ENCODE data around the gene HOXD8. TPM values are rescaled to one million over a fixed set of nuclear protein-coding genes. Genes with fewer than 3 reads are reported as not detected.

HOXD8 gene
- total and polyA plus RNA-seq, 5 donors, result 0.11 to 0.63 (median 0.38) TPM

DNA sequence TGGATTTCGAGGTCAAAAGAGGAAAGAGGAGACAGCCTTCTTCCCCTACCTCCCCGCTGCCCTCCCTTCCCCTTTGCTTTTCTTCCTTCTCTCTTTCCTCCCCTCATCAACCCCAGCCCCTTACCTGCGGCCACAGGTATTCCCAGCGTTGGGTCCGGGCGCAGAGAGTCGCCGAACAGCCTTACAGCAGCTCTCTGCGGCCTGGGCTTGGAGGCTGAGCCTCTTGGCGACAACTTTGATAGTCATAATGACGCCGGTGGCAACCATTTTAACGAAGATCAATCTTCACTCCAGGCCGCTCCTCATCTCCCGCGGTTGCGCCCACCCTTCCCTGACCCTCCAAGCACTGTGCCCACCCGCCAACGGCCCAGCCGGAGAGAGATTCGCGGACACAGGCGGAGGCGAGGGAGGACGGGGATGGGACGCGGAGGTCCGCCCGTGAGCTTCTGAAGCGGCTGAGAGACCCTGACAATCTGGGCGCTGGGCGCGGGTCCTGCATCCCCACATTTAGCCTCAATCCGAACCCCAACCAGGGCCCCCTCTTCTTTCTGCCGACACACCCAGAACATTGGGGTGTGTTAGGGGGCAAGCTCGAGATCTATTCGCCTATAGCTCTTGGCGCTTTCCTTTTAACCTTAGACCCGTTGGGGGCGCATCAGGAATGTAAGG, 44.3 kb upstream of the HOXD8 start:
- 6% methylated on average over 40 of the region's 40 CpGs for WGBS
- DNase-seq, result no peak
- ATAC-seq, result no peak
- intact Hi-C loops (cut with DNase I), result loop anchor here in 1 of 4 donors (5.0 kb wide), 2 partner anchors 398 to 723 kb away; no protein-coding TSS in a partner anchor
- Histone ChIP-seq H3K27ac (ENCODE audit: low read length) (no peak overlapping the region), H3K4me3 (ENCODE audit: low read length) (no peak overlapping the region), H3K4me1 (ENCODE audit: control insufficient read depth, insufficient read depth, low read length) (no peaks in the 10 kb centered on the region), H3K27me3 (ENCODE audit: control insufficient read depth, insufficient read depth) (peaks cover 3% of the 10 kb centered on the region), H3K9me3 (ENCODE audit: control insufficient read depth, low read length) (no peaks in the 10 kb centered on the region)

DNA sequence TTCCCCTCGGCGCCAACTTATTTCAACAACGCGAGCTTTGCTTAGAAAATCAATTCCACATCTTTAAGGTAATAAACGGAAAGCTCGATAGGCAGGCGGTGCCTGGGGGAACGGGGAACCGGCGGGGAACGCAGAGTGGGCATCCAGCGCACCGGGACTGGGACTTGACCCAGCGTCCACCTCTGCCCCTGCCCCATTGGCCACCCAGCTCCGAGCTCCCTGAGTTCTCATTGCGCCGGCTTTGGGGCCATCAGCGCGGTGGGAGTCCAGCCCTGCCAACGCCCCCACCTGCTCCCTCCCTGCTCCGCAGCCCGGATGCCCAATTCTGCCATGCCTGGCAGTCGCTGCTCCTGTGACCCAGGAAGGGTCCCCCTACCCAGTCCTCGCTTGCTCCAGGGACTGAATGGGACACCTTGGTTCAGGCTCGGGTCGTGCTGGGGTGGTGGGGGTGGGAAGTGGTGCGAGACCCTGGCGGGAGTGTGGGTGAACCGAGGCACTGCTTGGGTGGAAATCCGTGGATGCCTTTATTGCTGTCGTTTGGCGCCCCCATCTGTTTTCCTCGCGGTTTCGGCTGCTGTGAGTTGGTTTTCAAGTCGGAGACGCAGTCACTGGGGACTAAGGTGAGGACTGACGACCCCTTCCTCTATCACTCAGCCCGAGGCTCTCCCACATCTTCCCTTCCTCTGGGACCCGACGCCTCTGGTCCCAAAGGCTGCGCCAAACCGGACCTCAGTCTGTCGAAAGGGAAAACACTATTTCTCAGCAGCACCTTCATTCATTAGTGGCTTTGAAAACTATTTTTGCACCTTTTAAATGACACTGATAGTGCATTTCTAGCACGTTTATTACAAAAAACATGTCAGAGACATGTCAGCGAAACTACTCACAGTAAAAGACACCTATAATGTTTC, 43.4 kb upstream of the HOXD8 start:
- Histone ChIP-seq H3K4me3 (ENCODE audit: low read length) (no peak overlapping the region), H3K27me3 (ENCODE audit: control insufficient read depth, insufficient read depth) (peaks cover 4% of the 10 kb centered on the region), H3K9me3 (ENCODE audit: control insufficient read depth, low read length) (no peaks in the 10 kb centered on the region), H3K4me1 (ENCODE audit: control insufficient read depth, insufficient read depth, low read length) (no peaks in the 10 kb centered on the region), H3K27ac (ENCODE audit: low read length) (no peak overlapping the region)
- ATAC-seq, result peak in 1 of 2 donors; percentile 25
- intact Hi-C loops (cut with DNase I), result loop anchor here in 1 of 4 donors (5.0 kb wide), 2 partner anchors 399 to 724 kb away; no protein-coding TSS in a partner anchor
- DNase-seq, result no peak
- 2% methylated on average over 46 of the region's 46 CpGs for WGBS

DNA sequence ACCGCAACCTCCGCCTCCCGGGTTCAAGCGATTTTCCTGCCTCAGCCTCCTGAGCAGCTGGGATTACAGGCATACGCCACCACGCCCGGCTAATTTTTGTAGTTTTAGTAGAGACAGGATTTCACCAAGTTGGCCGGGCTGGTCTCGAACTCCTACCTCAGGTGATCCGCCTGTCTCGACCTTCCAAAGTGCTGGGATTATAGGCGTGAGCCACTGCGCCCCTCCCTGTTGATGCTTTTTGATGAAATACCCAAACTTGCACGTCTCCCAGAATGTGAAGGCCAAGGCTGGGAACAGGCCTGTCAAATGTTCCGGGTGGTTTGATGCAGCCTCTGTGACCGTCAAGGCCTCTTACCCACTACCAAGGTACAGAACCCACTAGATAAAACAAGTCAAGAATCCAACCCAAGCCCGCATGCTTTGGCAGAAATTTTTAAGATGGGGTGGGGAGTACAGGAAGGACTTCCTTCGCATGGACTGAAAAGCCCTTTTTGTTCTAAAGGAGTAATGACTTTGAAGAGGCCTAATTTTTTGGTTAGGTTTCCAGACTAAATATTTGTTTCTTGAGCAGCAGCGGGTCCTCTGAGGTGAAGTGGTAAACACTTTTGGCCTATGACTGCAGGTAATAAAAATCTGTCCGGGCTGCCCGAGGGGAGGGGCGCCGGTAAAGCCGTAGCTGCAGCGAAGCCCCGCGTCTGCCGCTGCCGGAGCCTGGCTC, 42.0 kb upstream of the HOXD8 start:
- H3K27ac ChIP-seq (ENCODE audit: low read length), result no peak overlapping the region
- 33% methylated on average over 29 of the region's 29 CpGs for WGBS
- H3K4me3 ChIP-seq (ENCODE audit: low read length), result no peak overlapping the region
- ATAC-seq, result no peak
- intact Hi-C loops (cut with DNase I), result loop anchor here in 2 of 4 donors (2.0 to 5.0 kb wide), 3 partner anchors 399 to 725 kb away; no protein-coding TSS in a partner anchor
- no peaks in the 10 kb centered on the region for H3K9me3 ChIP-seq (ENCODE audit: control insufficient read depth, low read length)
- no peaks in the 10 kb centered on the region for H3K4me1 ChIP-seq (ENCODE audit: control insufficient read depth, insufficient read depth, low read length)
- no peak for DNase-seq
- H3K27me3 ChIP-seq (ENCODE audit: control insufficient read depth, insufficient read depth), result peaks cover 5% of the 10 kb centered on the region

DNA sequence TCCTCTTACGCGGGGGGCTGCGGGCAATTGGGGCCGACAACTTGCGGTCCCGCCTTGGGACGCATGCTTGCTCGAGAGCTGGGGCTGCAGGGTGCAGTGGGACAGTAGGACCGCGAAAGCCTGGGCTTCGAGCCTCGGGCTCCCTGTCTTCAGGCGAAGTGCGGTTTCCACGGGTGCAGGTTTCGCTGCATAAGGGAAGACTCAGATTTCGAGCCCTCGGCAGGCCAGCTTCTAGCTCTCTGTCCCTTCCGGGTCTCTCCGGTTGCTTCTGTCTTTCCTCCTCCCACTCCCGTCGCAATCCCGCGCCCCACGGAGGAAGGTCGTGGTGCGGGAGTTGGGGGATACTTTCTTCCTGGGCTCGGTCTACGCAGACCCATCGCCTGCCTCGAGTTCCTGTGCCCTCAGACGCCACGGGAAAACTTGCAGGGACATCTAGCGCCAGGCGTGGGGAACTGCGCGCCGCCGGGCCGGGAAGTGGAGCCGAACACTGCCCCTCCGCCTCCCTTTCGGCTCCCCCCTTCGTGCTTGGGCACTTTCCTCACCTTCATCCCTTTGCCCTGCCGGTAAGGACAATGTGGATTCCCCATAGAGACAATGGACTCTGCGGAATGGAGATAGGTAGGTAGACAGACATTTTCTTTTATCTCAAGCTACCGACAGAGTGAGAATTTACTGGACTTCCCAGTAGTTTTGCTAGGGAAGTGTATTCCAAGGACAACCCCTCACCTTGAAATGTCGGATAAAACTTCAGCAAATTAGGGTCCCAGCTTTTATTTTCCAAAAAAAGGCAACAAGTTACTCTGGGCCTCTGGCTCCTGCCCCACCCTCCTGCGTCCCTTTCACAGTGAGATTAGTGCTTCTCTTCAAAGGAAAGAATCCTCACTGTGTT, 41.2 kb upstream of the HOXD8 start:
- intact Hi-C loops (cut with DNase I), result loop anchor here in 2 of 4 donors (2.0 to 5.0 kb wide), 3 partner anchors 399 to 726 kb away; no protein-coding TSS in a partner anchor
- Histone ChIP-seq H3K4me3 (ENCODE audit: low read length) (peak overlapping the region; percentile 8), H3K4me1 (ENCODE audit: control insufficient read depth, insufficient read depth, low read length) (peaks cover 3% of the 10 kb centered on the region), H3K27me3 (ENCODE audit: control insufficient read depth, insufficient read depth) (peaks cover 5% of the 10 kb centered on the region), H3K9me3 (ENCODE audit: control insufficient read depth, low read length) (no peaks in the 10 kb centered on the region), H3K27ac (ENCODE audit: low read length) (no peak overlapping the region)
- DNase-seq, result peak; percentile 58 to 80 (median 79)
- ATAC-seq, result peak; percentile 81 to 82
- 4% methylated on average over 49 of the region's 49 CpGs for WGBS

DNA sequence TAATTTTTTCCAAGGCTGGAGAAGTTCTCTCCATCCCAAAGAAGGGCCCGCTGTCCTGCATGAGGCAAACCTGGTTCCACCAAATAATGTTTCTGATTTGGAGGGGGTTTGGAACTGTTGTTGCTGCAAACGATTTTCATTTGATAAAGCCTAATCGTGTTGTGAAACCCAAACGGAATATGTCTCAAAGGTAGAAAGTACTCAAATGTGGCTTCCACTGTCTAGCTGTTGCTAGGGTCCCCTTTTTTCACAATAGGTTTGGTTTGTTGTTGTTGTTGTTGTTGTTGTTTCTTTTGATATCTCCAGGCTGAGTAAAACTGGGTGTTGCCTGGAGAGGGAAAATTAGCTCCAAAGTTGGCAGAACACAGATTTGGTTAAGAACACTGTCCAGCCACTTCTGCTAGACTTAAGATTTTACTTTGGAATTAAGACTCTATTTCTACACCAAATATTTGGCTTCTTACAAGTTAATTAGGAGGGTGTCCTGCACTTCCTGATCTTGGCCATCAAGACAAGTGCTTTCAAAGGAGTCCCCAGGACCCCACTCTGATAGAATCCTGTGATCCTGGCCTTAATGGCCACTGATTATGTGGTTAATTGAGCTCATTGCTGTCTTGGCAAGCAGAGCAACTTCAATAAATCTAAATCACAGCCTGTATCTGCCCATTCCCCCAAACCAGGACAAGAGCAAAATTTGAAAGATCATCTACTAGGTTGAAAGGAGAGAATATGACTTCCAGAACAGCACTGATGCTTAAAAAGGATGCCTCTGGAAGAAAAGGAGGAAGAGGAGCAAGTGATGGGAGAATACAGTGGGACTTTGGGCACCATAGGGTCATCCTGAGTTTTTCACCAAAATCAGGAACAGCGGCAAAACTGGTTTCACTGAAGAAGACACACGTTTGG, 40.3 kb upstream of the HOXD8 start:
- Histone ChIP-seq H3K27me3 (ENCODE audit: control insufficient read depth, insufficient read depth) (peaks cover 5% of the 10 kb centered on the region), H3K9me3 (ENCODE audit: control insufficient read depth, low read length) (no peaks in the 10 kb centered on the region), H3K4me3 (ENCODE audit: low read length) (no peak overlapping the region), H3K4me1 (ENCODE audit: control insufficient read depth, insufficient read depth, low read length) (peaks cover 5% of the 10 kb centered on the region), H3K27ac (ENCODE audit: low read length) (no peak overlapping the region)
- ATAC-seq (no peak), DNase-seq (no peak)
- intact Hi-C loops (cut with DNase I), result loop anchor here in 2 of 4 donors (2.0 to 5.0 kb wide), 3 partner anchors 400 to 727 kb away; no protein-coding TSS in a partner anchor
- WGBS, result 5% methylated on average over 6 of the region's 6 CpGs

DNA sequence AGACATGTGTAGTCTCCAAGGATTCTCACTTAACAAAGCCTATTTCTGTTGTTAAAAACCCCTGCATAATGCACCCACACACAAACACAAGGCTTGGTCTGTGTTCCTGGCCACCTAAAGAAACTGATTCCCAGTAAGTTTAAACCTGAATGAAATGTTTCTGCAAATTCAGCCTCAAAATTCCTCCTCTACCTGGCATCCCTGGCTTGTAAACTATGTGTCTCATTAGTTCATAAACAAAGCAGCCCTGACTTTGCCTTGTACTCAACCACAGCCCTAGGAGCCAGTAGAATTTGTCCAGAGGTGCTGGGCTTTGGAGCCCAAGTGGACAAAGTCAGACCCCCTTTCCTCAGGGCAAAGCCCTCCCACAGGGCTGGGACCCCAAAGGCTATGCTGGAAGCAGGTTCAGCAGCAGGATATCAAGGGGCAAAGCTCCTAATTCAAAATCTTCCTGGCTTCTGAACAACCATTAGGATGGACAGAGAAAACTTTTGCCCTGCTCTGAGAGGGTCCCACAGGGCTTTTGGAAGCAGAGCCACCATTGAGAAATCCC, 39.6 kb upstream of the HOXD8 start:
- H3K4me3 ChIP-seq (ENCODE audit: low read length), result no peak overlapping the region
- peaks cover 5% of the 10 kb centered on the region for H3K4me1 ChIP-seq (ENCODE audit: control insufficient read depth, insufficient read depth, low read length)
- H3K27ac ChIP-seq (ENCODE audit: low read length), result no peak overlapping the region
- intact Hi-C loops (cut with DNase I), result loop anchor here (2.0 to 10.0 kb wide), 5 partner anchors 401 to 728 kb away; no protein-coding TSS in a partner anchor
- DNase-seq (no peak), ATAC-seq (no peak)
- no peaks in the 10 kb centered on the region for H3K9me3 ChIP-seq (ENCODE audit: control insufficient read depth, low read length)
- H3K27me3 ChIP-seq (ENCODE audit: control insufficient read depth, insufficient read depth), result peaks cover 5% of the 10 kb centered on the region

DNA sequence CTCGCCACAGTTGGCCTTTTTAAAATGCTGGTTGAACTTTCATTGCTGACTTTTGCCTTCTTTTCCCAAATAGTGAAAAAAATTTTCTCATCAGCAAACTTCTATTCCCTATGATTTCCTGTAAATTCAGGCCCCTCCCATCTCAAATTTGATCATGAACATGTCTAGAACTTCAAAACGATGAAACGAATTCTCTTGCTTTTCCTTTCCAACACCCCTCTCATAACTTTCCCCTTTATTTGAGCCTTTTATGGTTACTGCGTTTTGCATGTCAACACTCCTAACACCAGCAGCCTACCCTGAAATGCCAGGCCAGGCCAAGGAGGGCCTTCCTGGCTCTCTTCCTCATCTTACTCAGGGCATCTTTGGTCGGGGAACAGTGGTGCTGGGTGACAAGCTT, 38.6 kb upstream of the HOXD8 start:
- Histone ChIP-seq H3K27ac (ENCODE audit: low read length) (no peak overlapping the region), H3K4me1 (ENCODE audit: control insufficient read depth, insufficient read depth, low read length) (peaks cover 5% of the 10 kb centered on the region), H3K9me3 (ENCODE audit: control insufficient read depth, low read length) (no peaks in the 10 kb centered on the region), H3K4me3 (ENCODE audit: low read length) (no peak overlapping the region), H3K27me3 (ENCODE audit: control insufficient read depth, insufficient read depth) (peaks cover 7% of the 10 kb centered on the region)
- 25% methylated on average over 5 of the region's 5 CpGs for WGBS
- no peak for DNase-seq
- no peak for ATAC-seq
- intact Hi-C loops (cut with DNase I), result loop anchor here in 2 of 4 donors (5.0 to 10.0 kb wide), 3 partner anchors 404 to 676 kb away; no protein-coding TSS in a partner anchor

DNA sequence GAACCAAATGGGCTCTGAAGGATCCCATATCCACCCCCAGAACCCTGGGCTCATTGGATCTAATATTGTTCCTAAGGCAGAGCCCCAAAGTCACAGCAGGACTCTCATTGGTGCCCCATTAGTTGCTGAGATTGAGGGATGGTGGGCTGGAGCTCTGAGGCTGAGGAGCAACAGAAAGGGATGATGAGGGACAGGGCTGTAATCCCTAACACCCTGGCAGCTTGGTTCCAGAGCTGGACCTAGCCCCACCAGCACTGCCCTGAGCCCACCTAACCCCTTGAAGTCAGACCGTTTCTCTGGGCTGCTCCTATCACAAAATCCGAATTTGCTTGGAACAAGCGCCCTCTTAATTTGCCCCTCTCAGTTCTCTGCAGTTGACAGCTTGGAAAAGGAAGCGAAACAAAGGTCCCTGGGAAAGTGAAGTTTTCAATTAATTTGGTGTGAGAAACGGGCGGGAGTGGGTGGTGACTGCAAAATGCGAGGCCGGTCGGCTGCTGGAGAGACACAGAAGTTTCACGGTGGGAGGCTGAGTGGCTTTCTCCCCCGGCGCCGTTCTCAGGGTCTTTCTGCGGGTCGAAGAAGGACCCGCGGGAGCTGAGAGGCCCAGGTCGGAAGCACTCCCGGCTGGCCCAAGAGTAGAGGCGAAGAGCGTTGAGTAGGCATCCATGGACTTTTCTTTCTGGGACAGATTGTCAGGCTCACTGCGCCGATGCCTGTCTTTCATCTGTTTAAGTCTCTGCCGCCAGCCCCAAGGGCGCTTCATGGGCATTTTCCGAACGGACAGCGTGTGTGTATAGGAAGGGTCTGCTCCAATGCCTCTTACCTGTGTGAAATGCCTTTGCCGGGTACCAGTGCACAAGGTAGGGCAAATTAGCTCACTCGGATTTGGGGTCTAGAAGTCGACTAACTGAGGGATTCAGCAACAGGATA, 37.9 kb upstream of the HOXD8 start:
- 5% methylated on average over 31 of the region's 31 CpGs for WGBS
- DNase-seq, result no peak
- intact Hi-C loops (cut with DNase I), result loop anchor here in 2 of 4 donors (5.0 to 10.0 kb wide), 3 partner anchors 404 to 677 kb away; no protein-coding TSS in a partner anchor
- no peak for ATAC-seq
- Histone ChIP-seq H3K9me3 (ENCODE audit: control insufficient read depth, low read length) (no peaks in the 10 kb centered on the region), H3K4me1 (ENCODE audit: control insufficient read depth, insufficient read depth, low read length) (peaks cover 5% of the 10 kb centered on the region), H3K27ac (ENCODE audit: low read length) (no peak overlapping the region), H3K4me3 (ENCODE audit: low read length) (no peak overlapping the region), H3K27me3 (ENCODE audit: control insufficient read depth, insufficient read depth) (peaks cover 7% of the 10 kb centered on the region)
